Activated CD4-positive, alpha-beta T cell treated with anti-CD3 and anti-CD28 coated beads, Interleukin-2, amount 50 U/mL, for 48 hours (primary cell): Measurements from ENCODE around the gene ARHGDIB.

Source experiments
- DNase-seq, 2 experiments: peaks; one replicate each; pipeline ENCODE4 v3.0.0-alpha.2; 2020

The ARHGDIB gene

GRCh38 chr12:14924541-14924940 is 36.9 kb downstream of the ARHGDIB start:
- DNase-seq, result no peak

GRCh38 chr12:14923944-14924343 is 37.5 kb downstream of the ARHGDIB start:
- DNase-seq, result no peak

DNA sequence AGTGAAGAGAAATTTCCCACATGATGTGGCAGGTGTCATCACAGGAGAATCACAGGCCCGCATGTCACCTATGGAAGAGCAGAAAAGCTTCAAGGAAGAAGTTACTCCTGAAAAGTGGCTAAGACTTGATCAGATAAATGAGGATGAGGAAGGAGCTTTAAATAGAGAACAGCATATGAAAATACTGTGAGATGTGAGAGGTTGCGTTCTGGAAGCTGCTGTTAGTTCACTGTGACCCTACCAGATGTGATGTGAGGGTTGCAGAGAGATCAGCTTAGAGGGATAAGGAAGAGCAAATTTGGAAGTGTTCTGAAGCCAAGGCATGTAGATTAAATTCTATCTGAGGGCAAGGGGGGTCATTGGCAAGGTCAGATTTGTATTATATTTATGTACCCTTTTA is 40.2 kb downstream of the ARHGDIB start:
- no peak for DNase-seq

DNA sequence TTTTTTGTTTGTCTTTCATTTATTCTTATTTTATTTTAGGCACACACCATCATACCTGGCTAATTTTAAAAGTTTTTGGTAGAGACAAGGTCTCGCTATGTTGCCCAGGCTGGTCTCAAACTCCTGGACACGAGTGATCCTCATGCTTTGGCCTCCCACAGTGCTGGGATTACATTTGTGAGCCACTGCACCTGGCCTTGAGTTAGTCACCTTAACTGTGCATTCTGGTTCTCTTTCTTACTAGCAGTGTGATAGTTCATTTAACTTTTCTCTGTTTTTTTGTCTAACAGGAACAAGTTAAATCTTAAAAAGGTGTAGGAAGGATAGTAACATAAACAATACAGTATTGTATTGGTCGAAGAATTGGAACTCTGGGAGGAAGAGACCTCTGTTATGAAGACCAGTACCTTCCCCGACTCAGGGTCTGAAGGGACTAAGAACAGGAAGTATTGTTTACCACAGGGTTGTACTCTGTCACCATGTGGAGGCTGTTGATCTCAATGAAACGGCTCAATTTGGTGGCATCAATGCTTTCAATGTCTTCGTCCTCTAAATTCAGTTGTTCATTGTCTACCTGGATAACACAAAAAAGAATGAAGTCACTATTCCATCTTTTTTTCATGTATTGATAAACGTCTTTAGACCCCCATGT is 40.8 kb downstream of the ARHGDIB start:
- DNase-seq, result no peak

DNA sequence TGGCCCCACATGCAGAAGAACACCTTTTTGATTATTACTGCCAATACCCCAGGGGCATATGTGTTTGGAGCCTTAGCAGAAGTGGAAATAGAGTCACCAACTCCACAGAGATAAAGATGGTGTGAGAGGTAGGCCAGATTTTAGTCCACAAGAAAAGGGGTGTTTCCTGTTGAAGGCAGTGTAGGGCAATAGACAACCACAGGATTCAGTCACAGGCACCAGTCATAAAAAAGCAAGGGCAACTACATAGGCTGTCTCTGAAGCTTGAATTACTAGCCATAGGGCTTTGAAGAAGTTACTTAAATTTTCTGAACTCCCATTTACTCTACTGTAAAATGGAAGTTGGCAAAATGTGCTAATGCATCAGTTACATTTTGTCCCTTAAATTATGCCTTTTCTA is 41.9 kb downstream of the ARHGDIB start:
- DNase-seq, result no peak

GRCh38 chr12:14915736-14916135 is 45.7 kb downstream of the ARHGDIB start:
- DNase-seq, result no peak

DNA sequence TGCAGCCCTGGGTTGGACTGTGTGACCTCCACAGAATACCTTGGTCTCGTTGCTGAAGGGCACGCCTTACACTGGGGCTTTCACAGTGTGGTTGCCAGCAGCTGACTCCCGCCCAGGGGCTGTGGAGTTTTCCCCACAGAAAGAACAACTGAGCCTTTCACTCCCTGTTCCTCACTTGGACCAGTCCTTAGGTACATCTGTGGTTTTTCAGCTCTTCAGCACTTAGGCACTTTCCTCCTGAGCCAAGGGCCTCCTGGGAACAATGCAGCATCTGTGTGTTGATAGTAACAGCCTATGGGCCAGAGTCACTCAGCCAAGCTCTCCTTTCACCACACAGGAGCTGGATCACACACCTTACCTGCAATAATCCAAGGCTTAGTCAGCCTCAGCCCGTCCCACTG is 48.0 kb downstream of the ARHGDIB start:
- no peak for DNase-seq

DNA sequence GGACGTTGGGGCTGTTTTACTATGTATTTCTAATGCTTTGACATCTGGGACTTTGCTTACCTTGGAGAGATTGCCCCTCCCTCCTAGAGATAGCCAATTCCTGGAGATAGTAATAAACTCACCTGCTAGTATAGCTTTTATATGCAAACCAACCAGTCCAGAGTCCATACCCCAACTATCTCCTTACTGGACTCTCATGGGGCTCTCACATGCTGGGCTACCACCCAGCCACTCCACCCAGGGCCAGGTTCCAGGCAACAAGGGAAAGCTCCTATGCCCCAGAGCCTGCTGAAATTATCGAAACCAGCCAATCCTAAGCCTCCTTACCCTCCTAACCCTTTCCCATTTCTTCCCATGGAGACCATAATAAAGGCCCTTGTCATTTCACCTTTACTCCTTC is 50.3 kb downstream of the ARHGDIB start:
- no peak for DNase-seq

DNA sequence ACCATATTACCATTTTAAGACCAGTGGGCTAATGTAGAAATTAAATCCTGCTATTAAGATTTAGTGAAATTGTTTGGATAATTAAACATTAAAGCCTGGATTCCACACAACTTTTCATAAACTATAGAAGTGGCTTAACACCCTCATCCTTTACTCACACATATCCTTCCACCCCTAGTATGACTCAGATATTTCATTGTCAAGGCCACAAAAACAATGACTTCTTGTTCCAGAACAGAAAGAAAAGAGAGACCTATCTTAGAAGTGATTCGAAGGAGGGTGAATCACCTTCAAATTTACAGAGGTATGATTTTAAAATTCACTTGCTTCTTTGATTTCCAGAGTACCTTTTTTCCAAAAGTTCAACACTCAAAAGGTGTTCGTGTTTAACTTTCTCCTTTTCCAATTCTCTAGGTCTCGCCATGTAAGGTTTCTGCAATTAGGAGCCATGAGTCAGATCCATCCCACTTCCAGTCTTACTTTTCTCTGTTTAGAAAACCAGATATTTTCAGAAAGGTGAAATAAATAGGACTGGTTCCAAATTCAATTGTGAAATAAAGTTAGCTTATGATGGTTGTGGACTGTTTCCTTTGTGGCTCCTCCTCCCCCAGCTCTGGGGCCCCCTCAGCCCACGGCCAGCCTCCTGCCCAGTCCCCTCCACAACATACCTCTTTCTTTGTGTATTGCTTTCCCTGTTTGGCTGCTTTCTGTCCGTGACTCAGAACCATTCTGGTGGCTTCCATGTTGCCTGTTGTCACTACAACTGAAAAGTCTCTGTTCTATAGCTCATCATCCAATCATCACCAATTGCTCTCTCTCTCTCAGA is 51.1 kb downstream of the ARHGDIB start:
- DNase-seq, result peak; percentile 40 to 61

- no peak for DNase-seq
Measured at GRCh38 chr12:14907953-14908352, 53.4 kb downstream of the ARHGDIB start.

- DNase-seq, result no peak
Measured at GRCh38 chr12:14906114-14906513, 55.3 kb downstream of the ARHGDIB start.

GRCh38 chr12:14905269-14906004 is 56.0 kb downstream of the ARHGDIB start:
- DNase-seq, result no peak

DNA sequence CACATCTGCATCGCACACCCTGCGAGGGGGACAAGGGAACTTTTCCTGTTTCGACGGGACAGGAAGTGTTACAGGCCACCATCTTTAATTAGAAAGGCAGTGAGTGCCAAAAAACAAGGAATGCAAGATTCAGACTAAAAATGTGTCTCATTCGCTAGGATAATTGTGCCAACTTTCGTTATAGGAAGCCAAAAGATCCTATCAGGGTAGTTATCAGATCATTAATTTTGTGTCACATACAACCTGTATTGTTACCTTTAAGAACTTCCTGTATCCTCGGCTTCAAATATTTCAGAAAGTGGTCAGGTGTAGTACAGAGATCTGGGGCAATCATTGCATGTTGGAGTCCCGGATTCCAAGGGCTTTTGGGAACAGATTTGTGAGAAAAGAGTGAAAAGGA is 56.5 kb downstream of the ARHGDIB start:
- DNase-seq, result no peak

DNA sequence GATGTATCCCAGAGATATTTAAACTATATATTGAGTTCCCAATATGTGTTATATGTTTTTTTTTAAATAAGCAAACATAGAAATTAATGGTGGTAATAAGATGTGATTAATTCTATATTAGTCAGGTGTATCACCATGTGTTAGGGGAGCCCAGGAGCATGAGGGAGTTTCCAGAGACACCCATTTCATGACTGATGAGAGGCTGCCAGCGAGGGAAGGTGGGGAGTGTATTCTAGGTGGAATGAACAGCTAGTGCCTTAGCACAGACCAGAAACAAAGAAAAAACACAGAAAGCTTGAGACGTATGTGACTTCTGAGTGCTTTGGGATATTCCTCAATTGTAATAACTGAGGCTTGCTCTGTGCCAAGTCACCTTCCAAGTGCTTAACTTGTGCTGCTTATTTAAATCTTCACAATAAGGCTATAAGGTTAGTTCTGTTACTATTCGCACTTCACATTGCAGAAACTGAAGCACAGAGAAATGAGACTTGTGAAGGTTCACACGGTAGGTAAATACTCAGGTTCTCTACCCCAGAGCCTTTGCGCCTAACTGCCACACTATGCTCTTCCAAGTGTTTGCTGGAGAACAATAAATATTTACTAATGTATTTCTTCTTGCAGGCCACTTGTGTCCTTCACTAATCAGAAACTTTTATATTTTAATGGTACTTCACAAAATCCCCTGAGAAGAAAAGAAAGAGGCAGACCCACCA is 57.9 kb downstream of the ARHGDIB start:
- no peak for DNase-seq

DNA sequence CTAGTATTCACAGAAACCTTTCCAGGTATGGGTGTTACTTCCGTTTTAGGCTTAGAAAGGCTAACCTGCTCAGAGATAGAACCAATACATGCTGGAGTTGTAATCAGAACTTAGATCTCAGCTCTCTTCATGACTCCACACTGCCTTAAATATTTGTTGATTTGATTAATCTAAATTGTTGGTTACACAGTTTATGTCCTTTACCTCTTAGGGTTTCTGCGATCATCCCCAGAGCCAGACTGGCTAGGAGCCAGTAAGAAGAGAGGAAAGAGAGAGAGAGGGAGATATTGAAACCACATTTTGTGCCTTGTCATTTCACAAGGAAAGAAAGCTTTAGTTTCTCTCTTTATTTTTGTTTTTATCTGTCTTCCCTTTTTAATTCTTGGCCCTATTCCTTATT is 58.9 kb downstream of the ARHGDIB start:
- no peak for DNase-seq

- DNase-seq, result no peak
Measured at GRCh38 chr12:14901228-14901562, 60.2 kb downstream of the ARHGDIB start.

DNA sequence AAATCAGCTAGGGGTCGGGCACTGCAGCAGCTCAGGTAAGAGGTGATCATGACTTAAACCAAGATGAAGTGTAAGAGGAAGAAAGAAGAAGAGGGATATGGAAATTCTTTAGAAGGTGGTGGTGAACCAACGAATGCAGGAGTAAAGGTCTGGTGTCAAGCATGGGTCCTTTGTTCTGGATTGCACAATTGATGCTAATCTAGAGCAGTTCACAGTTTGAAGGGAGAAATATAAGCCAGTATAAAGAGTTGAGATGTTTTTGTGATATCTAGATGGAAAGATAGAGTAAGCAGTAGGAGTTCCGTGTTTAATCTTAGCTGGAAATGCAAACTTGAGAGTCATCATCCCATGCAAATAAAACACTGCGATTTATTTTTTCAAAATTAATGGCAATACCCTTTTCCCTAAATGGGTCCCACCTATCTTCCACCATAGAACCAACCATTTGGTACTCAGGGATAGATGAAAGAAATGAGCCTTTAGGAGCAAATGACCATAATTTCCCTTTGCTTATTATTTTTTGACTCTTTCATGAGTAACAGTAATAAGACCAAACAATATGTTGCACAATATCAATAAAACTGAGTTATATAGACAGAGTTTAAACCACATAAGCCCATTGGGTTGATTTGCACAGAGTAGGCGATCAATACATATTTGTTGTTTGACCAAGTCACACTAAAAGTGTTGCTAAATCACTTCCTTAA is 60.7 kb downstream of the ARHGDIB start:
- DNase-seq, result no peak

- DNase-seq, result no peak
Measured at GRCh38 chr12:14896521-14897169, 64.8 kb downstream of the ARHGDIB start.

DNA sequence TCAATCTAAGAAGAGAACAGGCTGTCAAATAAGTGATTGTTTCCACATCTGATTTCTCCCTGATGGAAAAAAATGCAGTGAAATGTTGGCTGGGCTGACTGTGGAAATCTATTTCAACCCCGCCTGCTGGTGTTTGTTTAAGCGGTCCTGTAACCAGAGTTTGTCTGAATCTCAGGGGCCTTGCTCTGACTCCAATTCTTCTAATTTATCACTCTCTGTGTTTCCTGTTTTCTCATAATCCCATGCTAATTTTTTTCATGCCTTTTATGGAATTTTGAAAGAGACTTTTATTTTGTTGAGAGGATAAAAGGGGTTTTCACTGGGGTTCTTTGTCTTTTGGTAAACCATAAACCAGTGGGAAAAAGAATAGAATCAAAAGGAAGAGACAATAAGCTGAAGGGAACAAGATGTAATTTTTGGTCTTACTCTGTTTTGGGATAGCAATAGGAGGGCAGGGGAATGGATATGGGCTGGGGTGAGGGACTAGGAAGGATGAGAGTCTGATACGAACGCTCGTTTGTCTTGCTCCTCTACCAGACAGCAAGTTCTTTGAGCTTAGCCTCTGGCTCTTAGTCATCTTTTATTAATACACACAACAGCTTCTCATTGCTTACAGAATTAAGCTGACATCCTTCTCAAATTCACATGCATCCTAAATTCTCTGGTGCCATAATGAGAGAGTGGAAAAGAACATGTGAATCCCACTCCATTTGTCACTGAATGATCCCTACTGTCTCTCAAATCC is 67.7 kb downstream of the ARHGDIB start:
- DNase-seq, result no peak

GRCh38 chr12:14892726-14893505 is 68.5 kb downstream of the ARHGDIB start:
- DNase-seq, result no peak
